Putamen (tissue), 1 donor: ENCODE results near the gene TEP1.
"Not testable (repeated sequence)": the region's sequence is repeated elsewhere in the genome, so short reads cannot be mapped to it uniquely, and the experiment has no call there.

Experiments used
- DNase-seq: peaks from one replicate; pipeline ENCODE4 v3.0.0-alpha.2; 2016; ENCODE audit warnings: low spot score

TEP1 gene

DNA sequence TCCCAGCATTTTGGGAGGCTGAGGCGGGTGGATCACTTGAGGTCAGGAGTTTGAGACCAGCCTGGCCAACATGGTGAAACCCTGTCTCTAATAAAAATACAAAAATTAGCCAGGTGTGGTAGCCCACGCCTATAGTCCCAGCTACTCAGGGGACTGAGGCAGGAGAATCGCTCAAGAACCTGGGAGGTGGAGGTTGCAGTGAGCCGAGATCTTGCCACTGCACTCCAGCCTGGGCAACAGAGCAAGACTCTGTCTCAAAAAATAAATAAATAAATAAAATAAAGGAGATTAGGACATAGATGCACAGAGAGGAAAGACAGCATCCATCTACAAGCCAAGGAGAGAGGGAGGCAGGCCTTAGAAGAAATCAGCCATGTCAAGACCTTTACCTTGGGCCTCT lies 72.3 kb downstream of the TEP1 start:
- DNase-seq: not testable (repeated sequence)

DNA sequence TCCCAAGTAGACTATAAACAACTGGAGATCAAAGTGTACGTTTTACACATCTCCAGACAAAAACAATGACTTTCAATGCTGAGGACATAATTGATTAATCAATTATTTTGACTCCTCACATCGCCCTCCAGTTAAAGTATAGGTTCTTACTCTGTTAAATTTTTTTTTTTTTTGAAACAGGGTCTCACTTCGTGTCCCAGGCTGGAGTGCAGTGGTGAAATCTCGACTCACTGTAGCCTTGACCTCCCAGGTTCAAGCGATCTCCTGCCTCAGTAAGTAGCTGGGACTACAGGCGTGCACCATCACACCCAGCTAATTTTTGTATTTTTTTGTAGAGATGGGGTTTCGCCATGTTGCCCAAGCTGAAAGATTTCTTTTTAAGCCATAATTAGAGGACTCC lies 79.3 kb downstream of the TEP1 start:
- DNase-seq: no peak

DNA sequence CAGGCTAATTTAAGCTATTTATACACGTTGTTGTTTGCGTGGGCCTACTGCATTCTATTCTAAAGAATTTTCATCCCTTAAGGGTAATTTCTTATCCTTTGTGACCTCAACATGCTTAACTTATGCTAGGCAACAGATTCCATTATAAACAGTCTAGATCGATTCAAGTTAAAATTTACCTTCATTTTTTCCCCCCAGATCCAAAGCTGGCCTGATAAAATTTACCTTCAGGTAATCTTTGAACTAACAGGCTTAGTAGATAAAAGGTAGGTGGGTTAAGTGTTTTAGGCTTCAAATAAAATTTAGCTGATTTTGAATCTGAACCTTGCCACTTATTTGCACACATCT lies 79.8 kb downstream of the TEP1 start:
- no peak for DNase-seq

- peak; percentile 88 for DNase-seq
Observed at GRCh38 chr14:20332788-20333493, 80.4 kb downstream of the TEP1 start, which contains the start of gene CCNB1IP1. TSS of gene CCNB1IP1 (minus strand) at chr14:20333279. CDS start at chr14:20316523, 16,756 bp downstream.

- DNase-seq: no peak
Observed at GRCh38 chr14:20332431-20332787, 80.9 kb downstream of the TEP1 start.

DNA sequence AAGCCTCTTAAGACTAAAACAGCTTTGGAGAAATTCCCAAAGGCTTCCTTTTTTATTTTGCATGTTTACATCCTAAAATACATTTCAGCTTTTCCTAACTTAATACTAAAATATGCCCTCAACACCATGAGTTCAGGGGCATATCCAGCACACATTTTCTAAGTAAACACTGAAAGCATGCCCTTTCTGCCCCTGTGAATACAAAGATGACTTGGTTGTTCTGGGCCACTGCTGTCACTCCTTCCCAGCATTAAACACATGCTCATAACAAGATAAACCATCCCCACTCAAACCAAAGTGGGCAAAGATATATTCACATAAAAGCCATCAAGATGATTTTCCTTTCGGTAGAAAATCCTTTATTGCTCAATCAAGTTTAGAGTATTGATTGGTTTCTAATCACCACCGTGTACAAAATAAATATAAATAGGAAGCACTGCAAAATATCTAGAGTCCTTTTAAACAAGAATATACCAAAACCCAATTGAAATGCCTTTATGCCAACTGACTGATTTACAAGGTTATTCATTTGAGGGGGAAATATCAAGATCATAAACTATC lies 82.2 kb downstream of the TEP1 start:
- DNase-seq: no peak

GRCh38 chr14:20329355-20329754 lies 83.9 kb downstream of the TEP1 start:
- no peak for DNase-seq

DNA sequence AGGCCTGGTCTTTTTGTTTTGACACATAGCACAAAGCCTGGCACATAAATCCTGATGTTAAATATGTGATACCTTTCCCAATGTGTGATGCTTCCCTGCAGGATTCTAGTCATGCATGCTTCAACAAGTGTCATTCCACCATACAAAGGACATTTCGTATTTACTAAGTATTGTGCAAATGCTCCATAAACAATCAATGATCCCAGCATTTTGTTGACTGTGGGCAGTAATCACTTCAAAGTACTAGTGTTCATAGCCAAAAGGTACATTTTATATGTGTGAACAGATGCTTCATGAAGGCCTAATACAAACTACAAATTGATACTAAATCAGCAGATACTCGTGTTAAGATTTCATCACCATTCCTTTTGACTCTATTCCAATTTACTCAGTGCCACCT lies 84.6 kb downstream of the TEP1 start:
- DNase-seq: no peak

DNA sequence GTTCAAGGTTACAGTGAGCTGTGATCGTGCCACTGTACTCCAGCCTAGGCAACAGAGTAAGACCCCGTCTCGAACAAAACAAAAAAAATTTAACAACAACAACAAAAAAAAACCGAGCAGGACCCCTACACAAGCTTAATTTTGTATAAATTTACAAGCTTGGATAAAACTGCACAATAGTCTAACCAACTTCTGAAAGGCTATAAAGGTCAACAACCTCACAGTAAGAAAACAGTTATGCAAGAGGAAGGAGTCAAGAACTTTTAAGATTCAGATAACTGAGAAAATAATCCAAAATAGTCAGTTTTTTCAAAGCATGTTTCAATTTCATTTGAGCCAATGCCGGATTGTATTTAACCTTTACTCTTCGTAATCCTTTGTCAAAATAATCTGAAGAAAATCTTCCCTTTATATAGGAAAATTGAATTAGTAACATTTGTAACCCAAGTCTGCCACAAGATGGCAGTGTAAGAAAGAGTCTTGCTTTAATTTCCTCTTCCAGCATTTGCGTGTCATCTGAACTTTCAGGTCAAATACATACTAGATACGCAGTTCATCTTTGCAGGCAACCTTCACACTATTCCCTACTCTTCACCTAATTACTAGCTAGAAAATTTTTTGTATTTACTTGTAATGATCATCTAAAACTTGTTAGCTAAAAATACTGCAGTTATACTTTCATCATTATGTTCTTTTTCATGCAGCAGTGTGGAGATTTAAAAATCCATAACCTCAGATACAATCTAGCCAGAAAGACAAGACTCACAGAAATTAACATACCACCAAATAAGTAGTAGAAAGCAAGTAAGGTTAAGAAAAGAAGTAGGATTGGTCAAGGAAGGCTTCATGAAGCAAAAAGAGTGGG lies 86.1 kb downstream of the TEP1 start:
- peak; percentile 65 for DNase-seq

DNA sequence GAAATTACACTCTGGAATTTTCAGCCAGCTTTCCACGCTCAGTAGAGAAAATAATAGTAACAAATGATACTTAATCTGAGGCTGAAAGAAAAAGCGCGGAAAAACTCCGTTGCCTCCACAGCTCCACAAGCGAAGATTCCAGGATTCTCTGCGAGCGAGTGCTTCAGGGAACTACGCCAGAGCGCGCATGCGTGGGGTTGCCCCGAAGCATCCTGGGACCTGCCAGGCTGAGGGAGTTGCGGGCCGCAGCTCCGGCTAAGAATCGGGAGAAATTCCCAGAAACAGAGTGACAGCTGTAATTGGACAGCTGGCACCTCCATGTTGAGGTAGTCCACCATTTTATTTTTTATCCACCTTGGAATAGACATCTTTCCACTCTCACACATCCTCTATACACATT lies 95.6 kb downstream of the TEP1 start:
- no peak for DNase-seq
